ENCODE measurements around the gene SLC8A1. TPM values are rescaled to one million over a fixed set of nuclear protein-coding genes. Genes with fewer than 3 reads are reported as not detected.

Gene SLC8A1
- total and polyA plus RNA-seq, 10 of the 15 experiments (the other 5 are each of a cell fraction or from before 2014, with no cell fraction given) = under 0.01 to 1.2 (median 0.01) TPM; not detected in 3

GRCh38 chr2:40181855-40182254, 270.0 kb downstream of the SLC8A1 start:
- BruUV-seq (replicated peaks) = no TSS peak
- H3K4me1 ChIP-seq (ENCODE audit: control insufficient read depth, insufficient read depth, low read length) = no peaks in the 10 kb centered on the region
- TF ChIP-seq E2F4 (IDR thresholded peaks at IDR 0.05; ENCODE audit: low read depth, low read length) (no peak), TCF7 (IDR thresholded peaks at IDR 0.05; ENCODE audit: borderline replicate concordance) (no peak), CHD1 (IDR thresholded peaks at IDR 0.05; ENCODE audit: low read depth, low read length) (no peak), RBBP5 (conservative IDR thresholded peaks at IDR 0.05) (no peak)
- CTCF ChIA-PET = no interaction called here
- H3K36me3 ChIP-seq (ENCODE audit: control insufficient read depth in 2 of 2, insufficient read depth in 2 of 2, low read length in 1 of 2) = no peaks in the 10 kb centered on the region
- H3K9ac ChIP-seq (ENCODE audit: control insufficient read depth, insufficient read depth, low read length) = no peak overlapping the region
- intact Hi-C loops (cut with micrococcal nuclease; ENCODE audit: unreplicated experiment) (no loop called here), in situ Hi-C loops (cut with MboI) (no loop called here)
- no peak for ATAC-seq
- no peak for DNase-seq (ENCODE audit: low read depth, low spot score)
- no peaks in the 10 kb centered on the region for H4K20me1 ChIP-seq (ENCODE audit: control insufficient read depth, insufficient read depth)
- no peak overlapping the region for H3K27ac ChIP-seq (ENCODE audit: control insufficient read depth, insufficient read depth)
- no peak overlapping the region for H3K4me3 ChIP-seq
- no peak overlapping the region for H2AFZ ChIP-seq (ENCODE audit: control insufficient read depth, low read depth, low read length)
- no peak for FAIRE-seq
- no peaks in the 10 kb centered on the region for H3K79me2 ChIP-seq (ENCODE audit: control insufficient read depth, insufficient read depth, low read length)
- RAD21 ChIA-PET (ENCODE audit: unreplicated experiment) = no interaction called here
- POLR2A ChIA-PET = no interaction called here
- H3K9me3 ChIP-seq (replicated peaks; ENCODE audit: control insufficient read depth, insufficient read depth, low read length) = no peaks in the 10 kb centered on the region
- no peak overlapping the region for H3K4me2 ChIP-seq (ENCODE audit: control insufficient read depth, insufficient read depth)
- H3K27me3 ChIP-seq (replicated peaks in 1 of 2; ENCODE audit: control insufficient read depth in 2 of 2, insufficient read depth in 2 of 2, low read length in 1 of 2) = no peaks in the 10 kb centered on the region
- WGBS (ENCODE audit: insufficient coverage, insufficient replicate concordance, low lambda C conversion rate, missing lambda C conversion rate) = 74% methylated on average over 3 of the region's 3 CpGs
- SMC1A ChIA-PET (ENCODE audit: uncharacterized antibody, unreplicated experiment) = no interaction called here

- RAD21 ChIA-PET (ENCODE audit: unreplicated experiment) = no interaction called here
- 23% methylated on average over 2 of the region's 2 CpGs for WGBS (ENCODE audit: insufficient coverage, insufficient replicate concordance, low lambda C conversion rate, missing lambda C conversion rate)
Observed at GRCh38 chr2:40179801-40180200, 272.1 kb downstream of the SLC8A1 start.

More at GRCh38 chr2:40179801-40180200, 272.1 kb downstream of the SLC8A1 start:
- no peak for TF ChIP-seq ZNF622 (IDR thresholded peaks at IDR 0.05)
- no peak for TF ChIP-seq HCFC1 (IDR thresholded peaks at IDR 0.05; ENCODE audit: low read length)
- TF ChIP-seq SIX5 (IDR thresholded peaks at IDR 0.05; ENCODE audit: low read depth, low read length, severe bottlenecking) = no peak
- no peak for TF ChIP-seq SKIL (IDR thresholded peaks at IDR 0.05; ENCODE audit: low read depth, poor library complexity, severe bottlenecking)
- no peak for TF ChIP-seq BHLHE40 (IDR thresholded peaks at IDR 0.05; ENCODE audit: borderline replicate concordance in 1 of 2, low read depth in 2 of 2, low read length in 1 of 2)
- ChIA-PET POLR2A (no interaction called here), SMC1A (ENCODE audit: uncharacterized antibody, unreplicated experiment) (interaction anchor here (0.5 kb wide), 1 partner anchor 197 kb away, joined by 3 read pairs; no protein-coding TSS in a partner anchor), CTCF (no interaction called here)
- Histone ChIP-seq H3K27ac (ENCODE audit: control insufficient read depth, insufficient read depth) (no peak overlapping the region), H3K4me3 (no peak overlapping the region), H3K9ac (ENCODE audit: control insufficient read depth, insufficient read depth, low read length) (no peak overlapping the region), H3K9me3 (replicated peaks; ENCODE audit: control insufficient read depth, insufficient read depth, low read length) (no peaks in the 10 kb centered on the region), H3K27me3 (replicated peaks in 1 of 2; ENCODE audit: control insufficient read depth in 2 of 2, insufficient read depth in 2 of 2, low read length in 1 of 2) (no peaks in the 10 kb centered on the region), H3K4me2 (ENCODE audit: control insufficient read depth, insufficient read depth) (no peak overlapping the region), H2AFZ (ENCODE audit: control insufficient read depth, low read depth, low read length) (no peak overlapping the region), H3K4me1 (ENCODE audit: control insufficient read depth, insufficient read depth, low read length) (no peaks in the 10 kb centered on the region), H3K79me2 (ENCODE audit: control insufficient read depth, insufficient read depth, low read length) (no peaks in the 10 kb centered on the region), H4K20me1 (ENCODE audit: control insufficient read depth, insufficient read depth) (no peaks in the 10 kb centered on the region), H3K36me3 (ENCODE audit: control insufficient read depth in 2 of 2, insufficient read depth in 2 of 2, low read length in 1 of 2) (no peaks in the 10 kb centered on the region)
- in situ Hi-C loops (cut with MboI) = no loop called here
- FAIRE-seq (no peak), ATAC-seq (no peak), DNase-seq (ENCODE audit: low read depth, low spot score) (no peak)
- intact Hi-C loops (cut with micrococcal nuclease; ENCODE audit: unreplicated experiment) = no loop called here
- BruUV-seq (replicated peaks) = no TSS peak

Data from GM12878 (cell line).